Upper lobe of left lung (tissue), 4 donors: ENCODE results near the gene CYP27C1.

Experiments
- EP300 ChIP-seq, 4 donors: sonication (generic); formaldehyde crosslinking; IDR thresholded peaks; one replicate each; pipeline ENCODE4 v1.5.1; 2017; ENCODE audit warnings: antibody characterized with exemption in 4 of 4, control low read depth in 2 of 4
- POLR2A ChIP-seq, 4 donors: fragments of 450-650 bp; IDR thresholded peaks; one replicate each; pipeline ENCODE4 v1.5.1; 2016 to 2017; ENCODE audit warnings: antibody characterized with exemption in 4 of 4, mild to moderate bottlenecking in 2 of 4
- POLR2AphosphoS5 ChIP-seq, 2 donors: sonication (generic); formaldehyde crosslinking; IDR thresholded peaks; one replicate each; pipeline ENCODE4 v1.5.1; 2017; ENCODE audit warnings: antibody characterized with exemption in 2 of 2
- TF ChIP-seq, protein P1 (sequence below), 6 experiments: fragments of 450-650 bp in 4 of 6; fragments of 200-600 bp in 2 of 6; sonication (generic) in 2 of 6; IDR thresholded peaks; one replicate each; pipeline ENCODE4 v1.5.1; 2016 to 2019; ENCODE audit warnings: antibody characterized with exemption in 6 of 6

DNA sequence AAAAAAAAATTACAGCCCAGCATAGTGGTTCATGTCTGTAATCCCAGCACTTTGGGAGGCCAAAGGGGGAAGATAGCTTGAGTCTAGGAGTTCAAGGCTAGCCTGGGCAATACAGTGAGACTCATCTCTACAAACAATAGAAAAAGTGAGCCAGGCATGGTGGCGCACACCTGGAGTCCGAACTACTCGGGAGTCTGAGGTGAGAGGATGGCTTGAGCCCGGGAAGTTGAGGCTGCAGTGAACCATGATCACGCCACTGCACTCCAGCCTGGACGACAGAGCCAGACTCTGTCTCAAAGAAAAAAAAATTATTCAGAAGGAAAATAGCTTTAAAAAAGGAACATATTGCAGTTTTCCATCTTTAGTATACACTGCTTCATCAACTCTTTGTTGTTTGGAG, 47.8 kb downstream of the CYP27C1 start:
- TF ChIP-seq, protein P1, sequence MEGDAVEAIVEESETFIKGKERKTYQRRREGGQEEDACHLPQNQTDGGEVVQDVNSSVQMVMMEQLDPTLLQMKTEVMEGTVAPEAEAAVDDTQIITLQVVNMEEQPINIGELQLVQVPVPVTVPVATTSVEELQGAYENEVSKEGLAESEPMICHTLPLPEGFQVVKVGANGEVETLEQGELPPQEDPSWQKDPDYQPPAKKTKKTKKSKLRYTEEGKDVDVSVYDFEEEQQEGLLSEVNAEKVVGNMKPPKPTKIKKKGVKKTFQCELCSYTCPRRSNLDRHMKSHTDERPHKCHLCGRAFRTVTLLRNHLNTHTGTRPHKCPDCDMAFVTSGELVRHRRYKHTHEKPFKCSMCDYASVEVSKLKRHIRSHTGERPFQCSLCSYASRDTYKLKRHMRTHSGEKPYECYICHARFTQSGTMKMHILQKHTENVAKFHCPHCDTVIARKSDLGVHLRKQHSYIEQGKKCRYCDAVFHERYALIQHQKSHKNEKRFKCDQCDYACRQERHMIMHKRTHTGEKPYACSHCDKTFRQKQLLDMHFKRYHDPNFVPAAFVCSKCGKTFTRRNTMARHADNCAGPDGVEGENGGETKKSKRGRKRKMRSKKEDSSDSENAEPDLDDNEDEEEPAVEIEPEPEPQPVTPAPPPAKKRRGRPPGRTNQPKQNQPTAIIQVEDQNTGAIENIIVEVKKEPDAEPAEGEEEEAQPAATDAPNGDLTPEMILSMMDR (IDR thresholded peaks at IDR 0.05), result no peak
- TF ChIP-seq EP300 (IDR thresholded peaks at IDR 0.05) (no peak), POLR2A (IDR thresholded peaks at IDR 0.05) (no peak), POLR2AphosphoS5 (IDR thresholded peaks at IDR 0.05) (no peak)
